WERI-Rb-1 (cell line): ENCODE measurements around the gene HMG20A.
A peak's percentile ranks its signal among the peaks of the same experiment; 100 is the strongest.

Source experiments
- DNase-seq: peaks from one replicate; pipeline ENCODE4 v3.0.0-alpha.2; 2020
- H3K27ac ChIP-seq: fragments of 250-450 bp; sonication (Bioruptor Pico); 2 replicates; pipeline ENCODE4 v1.5.1; 2020; ENCODE audit warnings: mild to moderate bottlenecking, moderate library complexity
- H3K27me3 ChIP-seq: fragments of 250-450 bp; sonication (Bioruptor Pico); 2 replicates; pipeline ENCODE4 v1.5.1; 2021; ENCODE audit warnings: mild to moderate bottlenecking, low read depth, moderate library complexity; ENCODE audit not compliant: insufficient read depth, severe bottlenecking
- H3K36me3 ChIP-seq: fragments of 250-450 bp; sonication (Bioruptor Pico); 2 replicates; pipeline ENCODE4 v1.5.1; 2020; ENCODE audit warnings: mild to moderate bottlenecking, moderate library complexity
- H3K4me3 ChIP-seq: 2 replicates; pipeline ENCODE4 v1.5.1; 2011; ENCODE audit warnings: low read depth, mild to moderate bottlenecking, control low read depth, low read length
- H3K9me3 ChIP-seq: fragments of 250-450 bp; sonication (Bioruptor Pico); 2 replicates; pipeline ENCODE4 v1.5.1; 2021; ENCODE audit warnings: mild to moderate bottlenecking, moderate library complexity; ENCODE audit not compliant: severe bottlenecking
- CTCF ChIP-seq: IDR thresholded peaks from 2 replicates; pipeline ENCODE4 v1.5.1; 2011; ENCODE audit warnings: low read depth, mild to moderate bottlenecking, control low read depth, inconsistent platforms, low read length

HMG20A gene

DNA sequence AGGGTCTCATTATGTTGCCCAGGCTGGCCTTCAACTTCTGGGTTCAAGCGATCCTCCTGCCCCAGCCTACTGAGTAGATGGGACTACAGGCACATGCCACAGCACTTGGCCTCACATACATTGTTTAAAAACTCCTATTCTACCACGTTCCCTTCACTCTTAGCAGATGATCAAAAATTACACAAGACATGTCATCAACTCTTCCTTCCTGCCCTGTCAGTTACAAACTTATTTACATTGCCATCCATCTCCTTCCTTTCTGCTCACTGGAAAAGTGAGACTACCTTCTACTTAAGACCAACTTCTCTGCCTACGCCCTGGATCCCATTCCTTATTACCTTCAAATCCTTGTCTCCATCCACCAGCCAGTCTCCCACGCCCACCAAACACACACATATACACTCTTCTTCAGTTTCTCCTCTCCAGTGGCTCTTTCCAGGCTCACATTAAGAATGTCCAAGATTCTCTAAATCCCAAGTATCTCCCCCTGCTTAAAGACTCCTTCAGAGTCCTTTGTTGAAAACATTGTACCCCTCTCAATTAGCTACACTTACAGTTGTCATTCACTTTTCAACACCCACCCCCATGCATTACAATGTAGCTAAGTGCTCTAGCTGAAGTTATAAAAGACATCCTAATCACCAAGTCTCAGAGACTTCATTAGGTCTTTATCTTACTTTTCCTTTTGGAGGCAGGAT is 5.1 kb upstream of the HMG20A start:
- no peak for TF ChIP-seq CTCF
- no peaks in the 10 kb centered on the region for H3K9me3 ChIP-seq
- H3K27ac ChIP-seq: no peak overlapping the region
- no peak for DNase-seq
- H3K36me3 ChIP-seq: no peaks in the 10 kb centered on the region
- H3K27me3 ChIP-seq: no peaks in the 10 kb centered on the region
- no peak overlapping the region for H3K4me3 ChIP-seq

DNA sequence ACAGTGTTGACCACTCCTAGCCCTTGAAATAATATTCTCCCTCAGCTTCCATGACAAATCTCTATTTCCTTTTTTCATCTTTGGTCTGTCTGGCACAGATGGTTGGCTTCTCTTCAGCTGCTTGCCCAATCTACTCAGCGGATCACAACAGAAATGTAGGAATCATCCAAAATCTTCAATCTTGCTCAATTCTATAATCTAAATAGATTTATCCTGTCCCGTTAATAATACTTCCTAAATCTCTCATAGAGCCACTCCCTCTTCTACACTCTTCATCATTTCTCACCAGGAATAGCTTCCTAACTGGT is 4.6 kb upstream of the HMG20A start:
- no peaks in the 10 kb centered on the region for H3K36me3 ChIP-seq
- no peaks in the 10 kb centered on the region for H3K9me3 ChIP-seq
- no peak overlapping the region for H3K4me3 ChIP-seq
- TF ChIP-seq CTCF: no peak
- H3K27me3 ChIP-seq: no peaks in the 10 kb centered on the region
- DNase-seq: no peak
- no peak overlapping the region for H3K27ac ChIP-seq

DNA sequence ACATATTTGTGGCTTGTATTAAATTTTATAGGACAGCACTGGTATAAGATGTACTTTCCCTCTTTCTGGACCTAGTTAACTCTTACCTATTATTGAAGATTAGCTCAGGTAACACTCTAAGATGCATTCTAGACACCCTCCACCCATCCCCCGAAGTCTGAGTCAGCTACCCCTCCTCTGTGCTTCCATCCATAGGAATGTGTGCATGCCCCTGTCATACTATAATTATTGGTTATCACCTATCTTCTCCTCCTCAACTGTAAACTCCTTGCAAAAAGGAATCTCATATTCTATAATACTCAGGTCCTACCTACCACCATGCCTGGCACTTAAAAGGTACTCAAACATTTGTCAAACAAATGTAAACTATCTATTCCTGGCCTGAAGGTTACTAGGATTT is 3.7 kb upstream of the HMG20A start:
- Histone ChIP-seq H3K9me3 (no peaks in the 10 kb centered on the region), H3K27me3 (no peaks in the 10 kb centered on the region), H3K36me3 (no peaks in the 10 kb centered on the region), H3K4me3 (no peak overlapping the region), H3K27ac (no peak overlapping the region)
- no peak for DNase-seq
- TF ChIP-seq CTCF: no peak

- Histone ChIP-seq H3K36me3 (no peaks in the 10 kb centered on the region), H3K27me3 (no peaks in the 10 kb centered on the region), H3K4me3 (no peak overlapping the region), H3K27ac (no peak overlapping the region), H3K9me3 (no peaks in the 10 kb centered on the region)
- no peak for TF ChIP-seq CTCF
- no peak for DNase-seq
Observed at GRCh38 chr15:77417602-77418001, 3.1 kb upstream of the HMG20A start.

DNA sequence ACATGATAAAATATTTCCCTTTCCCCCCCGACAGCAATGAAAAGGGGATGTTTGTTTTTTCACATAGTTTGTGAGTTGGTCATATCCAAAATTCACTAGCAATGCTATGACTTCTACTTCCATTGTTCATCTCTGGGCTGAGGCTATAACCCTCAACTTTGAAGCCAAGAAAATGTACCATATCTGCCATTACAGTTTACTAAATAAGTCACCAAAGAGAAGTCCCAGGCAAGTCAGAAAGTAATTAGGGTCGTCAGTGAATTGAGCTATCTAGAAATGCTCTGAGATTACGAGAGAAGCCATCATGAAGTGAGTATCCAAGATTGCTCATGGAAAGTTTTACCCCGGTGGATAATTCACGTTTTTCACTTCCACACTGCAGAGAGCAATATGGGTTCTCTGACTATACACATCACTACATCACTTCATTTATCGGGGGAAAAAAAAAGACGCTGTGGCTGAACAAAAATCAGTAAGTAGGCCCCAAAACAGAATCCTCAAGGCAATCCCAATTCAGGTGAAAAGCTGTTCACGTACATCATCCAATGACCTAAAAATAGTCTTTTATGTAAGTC is 2.2 kb upstream of the HMG20A start:
- no peaks in the 10 kb centered on the region for H3K36me3 ChIP-seq
- TF ChIP-seq CTCF: no peak
- no peak overlapping the region for H3K27ac ChIP-seq
- no peak for DNase-seq
- H3K27me3 ChIP-seq: no peaks in the 10 kb centered on the region
- H3K4me3 ChIP-seq: peak overlapping the region; percentile 96
- H3K9me3 ChIP-seq: no peaks in the 10 kb centered on the region
